ENCODE data around the gene HPCA.

The HPCA gene

DNA sequence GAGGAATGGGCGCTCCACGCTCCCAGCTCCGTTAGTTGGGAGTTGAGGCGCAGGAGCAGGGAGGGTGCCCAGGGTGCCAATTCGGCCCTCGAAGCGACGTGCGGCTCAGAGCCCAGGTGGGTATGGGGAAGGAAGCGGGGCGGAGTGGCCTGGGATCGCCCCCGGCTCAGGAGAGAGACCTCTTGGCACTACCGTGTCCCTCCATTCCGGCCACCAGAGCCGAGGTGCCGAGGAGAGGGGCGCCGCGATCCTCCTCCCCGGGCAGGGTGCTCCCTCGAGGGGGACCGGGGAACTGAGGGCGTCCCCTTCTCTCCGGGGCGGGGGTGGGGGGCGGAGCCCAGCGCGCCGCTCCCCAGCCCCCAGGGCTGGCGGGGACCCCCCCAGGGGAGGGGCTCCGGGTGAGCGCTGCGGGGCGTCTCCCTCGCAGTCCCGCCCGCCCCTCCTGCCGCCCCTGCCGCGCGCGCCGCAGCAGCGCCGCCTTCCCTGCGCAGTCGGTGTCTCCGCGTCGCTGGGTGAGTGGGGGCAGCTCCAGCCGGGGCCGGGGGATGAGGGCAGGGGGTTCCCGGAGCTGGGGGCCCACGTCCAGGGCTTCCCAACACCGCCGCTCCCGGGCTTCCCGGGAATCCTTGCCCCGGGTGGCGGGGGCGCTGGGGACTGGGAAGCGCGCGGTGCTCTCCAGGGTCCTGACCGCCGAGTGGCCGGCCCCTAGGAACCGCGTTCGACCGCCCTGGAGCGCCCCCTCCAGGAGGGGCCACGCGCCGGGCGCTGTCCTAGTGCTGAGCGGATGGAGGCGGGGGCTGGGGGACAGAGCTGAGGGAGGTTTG, at the start of gene HPCA:
HPCA (plus strand) TSS at position 488 of the 824 bp plus-strand sequence. CDS start 2,408 bp downstream, outside the sequence.
- peak; percentile 46 for DNase-seq (ENCODE audit: low spot score)

DNA sequence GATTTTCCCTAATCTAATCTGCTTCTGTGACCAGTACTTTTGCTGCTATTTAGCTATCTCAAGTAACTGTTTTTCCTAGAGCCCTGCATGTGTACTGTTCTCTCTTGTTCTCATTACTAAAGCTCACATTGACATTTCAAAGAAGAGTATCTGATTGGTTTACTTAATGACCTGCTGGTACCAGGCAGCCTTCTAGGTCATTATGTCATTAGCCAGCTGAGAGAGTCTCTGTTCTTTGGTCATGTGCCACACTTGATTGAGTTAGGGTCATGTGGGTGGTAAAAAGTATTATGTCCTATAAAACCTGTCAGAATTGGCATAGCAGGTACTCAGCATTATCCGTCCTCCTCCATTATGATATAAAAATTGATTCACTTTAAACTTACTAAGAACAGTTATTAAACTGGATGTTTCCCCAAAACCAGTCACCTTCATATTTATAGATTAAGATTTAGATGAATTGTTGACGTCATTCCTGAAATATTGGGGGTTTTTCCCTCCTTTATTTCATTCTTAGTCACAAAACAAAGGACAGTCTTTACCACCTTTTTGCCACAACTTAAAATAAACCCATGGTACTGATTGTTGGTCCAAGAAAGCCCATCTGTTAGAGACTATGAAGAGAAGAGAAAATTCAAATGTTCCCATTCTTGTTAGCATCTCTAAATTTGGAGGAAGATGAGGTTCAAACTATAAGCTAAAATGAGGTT, 37.8 kb upstream of the HPCA start:
- DNase-seq (ENCODE audit: low spot score): no peak

DNA sequence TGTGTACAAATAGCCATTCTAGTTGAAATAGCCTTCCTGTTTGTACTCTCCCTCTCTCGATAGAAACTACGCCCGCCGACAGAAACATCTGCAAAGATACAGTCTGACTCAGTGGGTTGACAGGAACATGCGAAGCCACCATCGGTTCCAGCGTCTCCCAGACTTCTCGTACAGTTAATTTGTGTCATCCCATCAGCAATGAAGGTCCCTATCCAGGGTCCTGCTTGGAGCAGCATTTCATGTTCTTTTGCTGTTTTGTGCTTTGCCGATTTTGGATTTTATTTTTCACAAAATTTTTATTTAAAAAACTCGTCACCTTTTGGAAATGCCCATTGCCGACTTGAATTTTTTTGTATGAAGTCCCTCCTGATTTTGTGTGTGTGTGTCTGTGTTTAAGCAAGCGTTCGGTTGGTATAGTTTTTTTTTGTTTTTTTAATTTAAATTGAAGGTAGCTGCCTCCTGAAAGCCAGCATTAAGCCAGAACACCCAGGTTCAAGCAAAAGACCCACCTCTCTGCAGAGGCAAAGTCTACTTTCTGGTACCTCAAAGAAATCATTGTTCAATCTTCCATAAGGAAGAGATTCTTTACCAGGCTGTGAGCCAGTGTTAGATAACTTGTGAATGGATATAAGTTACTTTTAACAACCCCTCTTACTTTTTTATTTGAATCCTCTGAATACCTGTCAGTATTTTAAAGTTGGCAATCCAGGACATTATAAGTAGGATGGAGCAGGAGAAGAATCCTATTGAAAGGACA, 30.3 kb upstream of the HPCA start:
- no peak for DNase-seq (ENCODE audit: low spot score)

DNA sequence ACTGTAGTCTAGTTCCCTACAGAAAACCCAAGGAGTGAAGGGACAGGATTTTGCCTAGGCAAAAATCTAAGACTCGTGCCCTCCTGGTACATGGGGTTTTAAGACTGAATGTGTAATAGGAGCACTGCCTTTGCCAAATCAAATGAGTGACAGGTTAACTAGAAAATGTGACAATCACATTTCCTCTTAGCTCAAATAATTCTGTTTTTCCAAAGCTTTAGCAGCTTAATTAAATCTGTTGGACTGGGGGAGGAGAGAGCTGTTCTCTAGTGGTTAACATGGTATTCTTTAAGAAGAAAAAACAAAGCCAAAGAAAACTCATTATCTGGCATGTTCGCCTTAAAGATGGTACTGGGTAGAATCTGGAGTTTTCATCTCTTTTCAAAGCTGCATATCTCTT, 28.2 kb upstream of the HPCA start:
- no peak for DNase-seq (ENCODE audit: low spot score)

DNA sequence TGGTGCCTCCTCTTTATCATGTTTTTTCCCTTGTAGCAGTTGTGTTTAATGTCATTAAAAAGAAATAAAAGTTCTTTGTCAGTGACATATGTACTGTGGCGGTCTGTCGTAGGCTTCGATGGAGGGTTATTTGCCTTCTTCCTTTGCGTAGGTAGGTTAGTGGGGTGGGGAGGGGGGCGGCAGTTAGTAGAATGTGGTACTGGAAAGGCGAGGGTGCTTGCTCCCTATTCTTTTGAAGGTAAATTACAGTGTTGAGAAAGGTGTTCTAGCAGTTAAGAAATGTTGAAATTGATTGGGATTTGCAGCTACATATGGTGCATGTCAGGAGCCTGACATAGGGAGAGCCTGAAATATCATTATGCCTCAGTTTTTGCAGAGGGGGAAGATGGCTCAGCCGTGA, 27.5 kb upstream of the HPCA start:
- DNase-seq (ENCODE audit: low spot score): no peak

DNA sequence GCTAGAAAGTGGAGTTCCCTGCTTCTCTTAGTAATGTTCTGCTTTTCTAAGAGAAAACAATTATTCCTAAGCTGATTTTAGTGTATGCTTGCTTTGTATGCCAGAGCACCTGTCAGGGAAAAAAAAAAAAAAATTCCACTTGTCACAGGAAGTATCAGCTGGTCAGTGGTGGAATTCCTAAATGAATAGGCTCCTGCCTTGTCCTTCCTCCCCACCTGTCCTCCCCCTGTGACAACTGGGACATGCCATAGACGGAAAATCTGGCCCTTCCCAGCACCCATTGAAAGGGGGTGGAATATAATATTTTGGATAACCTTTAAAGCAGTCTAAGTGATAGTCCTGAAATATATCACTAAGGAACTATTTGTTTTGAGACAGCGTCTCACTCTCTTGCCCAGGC, 26.4 kb upstream of the HPCA start:
- DNase-seq (ENCODE audit: low spot score): no peak

DNA sequence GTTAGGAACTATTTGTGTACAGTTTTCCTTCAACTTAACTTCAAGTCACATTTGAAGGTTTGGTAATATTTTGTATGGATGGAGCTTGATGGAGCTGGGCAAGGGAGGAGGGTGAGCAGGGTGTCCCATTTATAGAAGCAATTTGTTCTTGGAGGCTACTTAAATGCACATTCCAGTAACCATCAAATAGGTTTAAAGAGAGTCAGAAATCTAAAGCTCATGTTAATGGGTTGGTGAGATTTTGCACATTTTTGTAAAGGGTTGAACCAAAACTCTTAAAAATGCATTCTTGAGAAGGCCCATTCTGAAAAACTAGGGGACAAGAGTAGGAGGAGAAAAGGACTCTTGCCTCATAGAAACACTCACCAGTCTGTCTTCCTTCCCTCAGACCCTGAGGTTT, 25.7 kb upstream of the HPCA start:
- no peak for DNase-seq (ENCODE audit: low spot score)

DNA sequence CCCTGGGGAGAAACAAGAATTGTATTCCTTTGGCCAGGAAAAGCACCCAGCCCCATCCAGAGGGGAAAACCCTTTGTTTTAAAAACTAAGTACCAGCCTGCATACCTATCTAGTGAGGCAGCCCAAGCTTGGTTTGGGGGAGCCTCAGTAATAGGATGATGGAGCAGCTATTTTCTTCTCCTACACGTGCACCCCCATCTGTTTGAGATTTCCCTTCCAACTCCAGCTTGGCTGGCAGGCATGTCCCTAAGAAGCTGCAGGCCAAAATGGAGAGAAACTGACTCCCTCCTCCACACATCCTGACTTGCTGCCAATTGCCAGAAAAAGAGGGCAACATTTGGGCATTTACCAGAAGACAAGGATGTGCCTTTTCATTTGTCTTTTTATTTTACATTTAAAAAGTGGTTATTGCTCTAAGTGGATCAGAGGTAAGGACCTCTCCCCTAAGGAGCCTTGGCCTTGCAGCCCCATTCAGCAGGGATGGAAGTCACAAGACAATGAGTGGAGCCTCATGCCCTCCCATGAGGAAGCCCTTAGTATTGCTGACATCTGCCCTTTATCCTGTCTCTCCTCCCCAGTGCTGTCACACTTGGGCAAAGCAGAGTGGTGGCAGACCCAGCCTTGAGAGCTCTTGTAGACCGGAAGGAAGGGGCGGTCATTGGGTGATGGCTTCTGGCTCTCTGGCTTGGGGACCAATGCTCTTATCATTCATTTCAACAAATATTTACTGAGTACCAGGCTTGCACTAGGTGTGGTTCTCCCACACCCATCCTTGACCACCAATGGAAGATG, 24.2 kb upstream of the HPCA start:
- no peak for DNase-seq (ENCODE audit: low spot score)

DNA sequence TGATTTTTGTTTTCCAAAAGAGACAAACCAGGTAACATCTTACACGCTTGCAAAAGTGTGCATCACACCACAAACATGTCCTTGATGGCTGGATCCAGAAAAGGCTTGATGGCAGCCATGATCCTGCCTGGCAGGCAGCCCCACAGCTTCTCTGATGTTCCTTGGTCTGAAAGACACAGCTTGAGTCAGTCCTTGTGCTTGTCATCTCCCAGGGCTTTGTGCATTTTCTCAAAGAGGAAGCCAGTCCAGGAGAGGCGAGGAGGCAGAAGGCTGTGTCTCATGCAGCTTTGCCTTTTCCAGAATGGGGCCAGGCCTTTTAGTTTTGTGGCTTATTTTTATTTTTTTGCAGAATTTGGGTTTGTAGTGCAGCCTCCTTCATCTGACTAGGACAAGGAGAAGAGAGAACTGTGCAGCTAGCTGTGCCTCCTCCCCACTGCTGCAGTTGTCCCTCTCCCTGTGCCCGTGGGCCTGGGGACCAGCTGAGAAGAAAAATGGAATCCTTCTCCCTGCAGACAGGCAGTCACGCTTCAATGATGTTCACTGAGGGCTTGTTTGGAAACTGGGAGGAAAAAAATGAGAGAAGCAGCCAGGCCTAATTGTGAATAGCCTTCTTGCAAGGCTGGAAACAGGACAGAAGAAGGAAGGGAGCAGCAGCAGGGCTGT, 22.9 kb upstream of the HPCA start:
- DNase-seq (ENCODE audit: low spot score): no peak

DNA sequence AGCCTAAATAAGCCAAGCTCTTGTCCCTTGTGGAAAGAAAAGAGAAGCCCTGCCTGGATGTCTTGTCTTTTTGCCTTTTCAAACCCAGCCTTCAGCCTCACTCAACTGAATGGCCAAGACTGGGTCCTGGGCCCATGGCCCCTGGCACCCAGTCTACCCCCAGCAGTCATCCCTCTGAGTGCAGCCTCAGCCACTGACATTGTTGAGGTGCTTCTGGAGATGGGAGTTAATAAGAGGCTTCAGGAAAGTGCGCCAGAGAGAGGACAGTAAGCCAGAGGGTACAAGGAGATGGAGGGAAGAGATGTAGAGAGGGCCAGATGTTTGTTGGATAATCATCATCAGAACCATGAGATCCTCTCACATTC, 22.4 kb upstream of the HPCA start:
- no peak for DNase-seq (ENCODE audit: low spot score)

DNA sequence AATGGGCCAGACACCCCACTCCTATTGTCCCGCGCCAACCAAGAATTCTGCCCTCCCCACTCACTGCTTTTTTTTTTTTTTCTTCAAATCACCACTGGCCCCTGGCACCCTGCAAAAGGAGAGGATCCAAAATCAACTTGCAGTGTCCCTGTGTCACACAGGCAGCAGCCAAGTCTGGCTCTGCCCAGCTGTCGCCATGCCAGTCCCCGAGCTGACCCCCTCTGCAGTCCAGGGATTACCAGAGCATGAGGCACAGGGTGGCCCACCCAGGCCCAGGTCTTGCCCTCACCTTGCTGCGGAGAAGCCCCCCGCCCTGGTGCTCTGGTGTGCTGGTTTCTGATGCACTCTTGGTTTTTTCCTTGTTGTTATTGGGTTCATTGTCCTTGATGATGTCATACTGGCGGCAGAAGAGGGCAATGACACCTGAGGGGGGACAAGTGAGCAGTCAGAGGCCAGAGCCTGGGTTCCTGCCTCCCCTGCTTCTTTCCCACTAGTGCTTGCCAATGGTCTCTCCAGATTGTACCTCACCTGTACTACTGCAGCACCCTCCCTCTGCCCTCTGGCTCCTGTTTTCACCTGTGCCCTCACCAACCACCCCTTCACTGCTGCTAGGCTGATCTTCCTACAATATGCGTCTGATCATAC, 21.8 kb upstream of the HPCA start:
- no peak for DNase-seq (ENCODE audit: low spot score)

DNA sequence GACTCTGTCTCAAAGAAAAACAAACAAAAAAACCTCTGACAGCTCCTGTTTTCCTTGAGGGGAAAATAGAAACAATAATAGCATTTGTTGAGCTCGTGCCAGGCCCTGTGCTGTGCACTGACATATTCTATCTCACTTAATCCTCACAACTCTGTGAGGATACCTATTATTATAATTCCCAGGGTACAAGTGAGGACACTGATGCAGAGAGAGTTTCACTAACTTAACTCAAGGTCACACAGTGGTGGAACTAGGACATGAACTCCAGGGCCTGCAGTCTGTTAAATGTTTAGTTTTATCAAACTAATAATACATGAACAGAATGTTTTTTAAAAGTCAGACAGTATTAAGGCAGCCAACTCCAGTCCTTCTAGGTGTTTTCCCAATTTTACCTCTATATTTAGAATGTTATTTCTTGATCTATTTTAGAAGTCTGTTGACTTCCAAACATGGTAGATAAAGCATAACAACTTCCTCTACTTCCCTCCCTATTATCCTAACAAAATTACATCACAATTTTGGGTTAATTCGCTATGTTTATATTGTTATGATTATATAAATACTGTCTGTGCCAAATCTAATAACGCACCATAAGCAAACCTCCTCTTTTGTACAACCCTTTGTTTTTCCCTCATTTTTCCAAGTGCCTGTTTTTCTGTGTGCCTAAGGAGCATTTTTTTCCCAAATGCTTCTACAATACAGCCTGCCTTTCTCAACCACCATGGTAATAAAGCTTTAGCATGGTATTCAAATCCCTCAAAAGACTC, 20.5 kb upstream of the HPCA start:
- no peak for DNase-seq (ENCODE audit: low spot score)

DNA sequence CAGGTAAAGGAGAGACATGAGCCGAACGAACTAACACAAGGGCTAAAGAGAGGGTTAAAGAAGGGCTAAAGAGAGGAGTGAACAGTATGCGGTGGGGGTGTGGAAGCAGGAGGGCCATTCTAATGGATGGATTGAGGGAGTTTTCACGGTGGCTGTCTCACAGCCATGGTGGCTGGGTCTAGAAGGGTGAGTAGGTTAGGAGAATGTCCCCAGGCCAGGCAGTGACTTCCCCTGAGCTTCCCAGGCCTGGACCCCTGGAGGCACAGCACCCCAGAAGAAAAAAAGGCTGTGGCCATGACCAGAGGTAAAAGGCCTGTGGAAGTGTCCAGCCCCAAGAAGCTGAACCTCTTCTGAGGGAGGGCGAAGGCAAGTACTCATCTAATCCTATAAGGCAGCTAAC, 19.1 kb upstream of the HPCA start:
- no peak for DNase-seq (ENCODE audit: low spot score)

DNA sequence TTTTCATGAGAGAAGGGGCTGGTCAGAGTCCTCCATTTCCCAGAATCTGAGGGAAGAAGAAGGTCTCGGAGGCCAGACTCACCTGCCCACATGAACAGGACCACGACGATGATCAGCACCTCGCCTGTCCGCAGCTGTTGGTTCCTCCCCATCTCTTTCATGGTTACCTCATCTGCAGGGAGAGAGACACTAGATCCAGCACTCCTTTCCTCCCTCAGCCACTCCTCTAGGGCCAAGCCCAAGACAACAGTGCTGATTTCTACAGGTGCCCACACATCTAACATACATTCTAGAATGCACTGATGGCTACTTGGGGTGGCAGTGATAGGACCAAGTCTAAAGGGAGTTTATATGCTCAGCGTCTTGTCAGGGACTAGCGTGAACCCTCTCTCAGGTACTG, 18.6 kb upstream of the HPCA start:
- no peak for DNase-seq (ENCODE audit: low spot score)

DNA sequence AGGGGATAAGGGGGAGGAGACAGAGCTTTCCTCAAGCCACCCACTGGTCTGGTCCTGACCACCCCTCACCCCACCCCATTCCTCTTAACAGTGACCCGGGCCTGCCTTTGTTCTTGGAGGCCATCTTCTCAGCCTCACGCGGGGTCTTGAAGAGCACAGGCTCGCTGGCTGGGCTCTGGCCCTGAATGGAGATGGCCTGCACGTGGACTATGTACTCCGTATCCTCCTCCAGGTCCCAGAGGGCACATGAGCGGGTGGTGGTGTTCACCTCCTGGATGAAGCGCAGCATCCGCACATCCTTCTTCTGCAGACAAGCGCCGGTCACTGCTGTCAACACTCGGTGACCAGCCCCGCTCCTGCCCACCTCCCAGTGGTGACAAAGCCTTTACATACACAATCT, 18.2 kb upstream of the HPCA start:
- DNase-seq (ENCODE audit: low spot score): no peak

DNA sequence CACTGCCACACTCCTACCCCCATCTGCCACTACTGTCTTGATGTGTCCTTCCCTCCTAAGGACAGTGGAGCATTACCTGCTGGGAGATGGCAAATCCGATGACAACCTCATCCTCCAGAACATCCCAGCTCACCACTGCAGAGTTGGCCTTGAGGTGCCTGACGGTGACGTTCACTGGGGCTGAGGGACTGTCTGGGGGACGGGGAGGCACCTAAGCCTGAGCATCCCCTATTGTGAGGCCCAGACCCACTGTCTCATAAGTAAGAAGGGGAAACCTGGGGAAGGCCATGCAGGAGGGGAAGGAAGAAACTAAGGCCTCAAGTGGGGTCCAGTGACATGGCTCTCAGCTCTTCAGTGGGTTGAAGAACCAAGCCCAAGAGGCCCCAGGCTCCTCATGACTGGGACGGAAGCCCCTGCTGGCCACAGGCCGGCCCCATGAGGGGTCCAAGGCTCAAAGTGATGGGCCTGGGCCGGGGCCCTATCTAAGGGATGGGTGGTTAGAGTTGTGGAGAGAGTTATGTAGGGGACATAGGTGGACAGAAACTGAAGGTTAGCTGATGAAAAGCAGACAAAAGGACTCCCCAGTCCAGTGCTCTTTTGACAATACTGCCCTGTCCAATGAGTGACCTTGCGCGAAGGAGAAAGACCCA, 17.4 kb upstream of the HPCA start:
- DNase-seq (ENCODE audit: low spot score): no peak

DNA sequence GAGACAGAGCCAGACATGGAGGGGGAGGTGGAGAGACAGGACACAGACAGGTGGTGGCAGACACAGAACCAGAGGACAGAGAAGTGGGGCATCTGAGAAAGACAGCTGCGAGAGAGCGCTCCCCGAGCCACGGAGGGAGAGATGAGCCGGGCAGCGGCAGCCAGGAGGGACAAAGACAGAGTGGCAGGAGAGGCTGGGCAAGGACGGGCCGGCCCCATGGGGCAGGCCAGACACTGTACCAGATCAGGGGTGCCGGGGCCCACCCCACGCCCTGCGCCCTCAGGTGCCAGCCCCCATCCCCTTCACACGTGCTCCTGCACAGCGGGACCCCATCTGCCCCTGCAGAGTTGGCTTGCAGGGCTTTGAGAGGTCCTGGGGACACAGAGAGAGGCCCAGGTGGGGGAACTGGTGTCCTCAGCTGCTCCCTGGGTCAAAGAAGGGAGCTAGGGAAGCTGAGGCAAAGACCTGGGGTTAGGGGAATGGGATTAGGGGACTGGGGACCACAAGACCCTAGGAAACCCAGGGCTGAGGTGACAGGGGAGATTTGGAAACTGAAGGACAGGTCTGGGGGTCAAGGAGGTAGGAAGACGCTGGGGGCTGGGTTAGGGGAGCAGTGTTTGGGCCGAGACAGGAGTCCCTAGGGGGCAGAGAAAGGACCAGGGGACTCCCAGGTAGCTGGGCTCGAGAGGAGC, 16.2 kb upstream of the HPCA start:
- DNase-seq (ENCODE audit: low spot score): no peak

DNA sequence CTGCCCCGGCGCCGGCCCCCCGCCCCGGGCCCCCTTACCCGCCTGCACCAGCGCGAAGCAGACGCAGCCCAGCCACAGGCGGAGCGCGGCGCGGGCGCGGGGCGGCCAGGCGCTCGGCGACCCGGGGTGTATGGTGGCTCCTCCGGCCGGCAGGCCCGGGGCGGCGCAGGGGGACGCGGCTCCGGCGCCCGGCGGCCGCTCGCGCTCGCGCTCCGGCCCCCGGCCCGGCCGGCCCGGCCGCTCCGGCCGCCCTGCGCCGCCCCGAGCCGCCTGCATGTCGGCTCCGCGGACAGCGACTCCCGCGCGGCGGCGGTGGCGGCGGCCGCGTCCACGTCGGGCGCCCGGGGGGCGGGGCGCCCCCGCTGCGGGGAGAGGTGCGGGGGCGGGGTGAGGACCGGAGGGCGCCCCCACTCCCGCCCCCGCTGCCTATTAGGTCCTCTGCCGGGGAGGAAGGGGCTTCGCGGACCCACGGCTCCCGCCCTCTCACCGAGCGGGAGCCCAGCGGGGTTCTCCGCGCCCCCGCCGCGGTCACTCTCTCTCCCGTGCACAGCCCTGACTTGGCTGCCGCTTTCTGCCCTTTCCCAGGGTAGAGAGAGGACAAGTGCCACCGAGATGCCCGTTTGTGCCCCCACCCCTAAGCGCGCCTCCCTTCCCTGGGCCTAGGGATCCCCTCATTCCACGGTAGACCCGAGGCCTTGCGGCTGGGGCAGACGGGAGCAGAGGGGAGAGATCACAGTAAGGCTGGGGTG, 15.5 kb upstream of the HPCA start, which contains the start of gene FNDC5:
FNDC5 (minus strand) TSS at position 298 of the 749 bp plus-strand sequence.
- DNase-seq (ENCODE audit: low spot score): no peak

All from germinal center (tissue), 1 donor.